Measurements from ENCODE around the gene ASB4. TPM values are rescaled to one million over a fixed set of nuclear protein-coding genes. Genes with fewer than 3 reads are reported as not detected.

The ASB4 gene
- total RNA-seq, 2 donors from 2014 or later: not detected

DNA sequence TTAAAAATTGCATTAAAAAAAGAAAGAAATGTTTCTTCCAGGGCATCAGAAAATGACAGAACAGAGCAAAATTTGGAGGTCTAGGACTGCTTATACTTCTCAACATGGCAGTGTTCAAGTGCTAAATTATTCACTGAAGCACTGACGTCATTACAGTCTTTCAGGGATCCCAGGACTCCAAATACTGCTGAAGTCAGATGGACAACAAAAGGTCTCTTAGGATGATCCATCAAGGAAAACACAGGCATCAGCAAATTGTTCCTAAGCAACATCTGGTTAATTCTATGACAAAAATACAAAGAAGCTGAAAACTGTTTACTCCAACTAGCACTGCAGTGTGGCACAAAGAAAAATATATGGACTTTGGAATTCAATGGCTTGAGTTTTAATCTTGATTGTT is 58.4 kb downstream of the ASB4 start:
- ATAC-seq (no peak), DNase-seq (no peak)
- WGBS, 2 donors: 33 to 68% methylated on average over 1 of the region's 1 CpG
- intact Hi-C loops (cut with DNase I): no loop called here
- Histone ChIP-seq H3K27ac (no peak overlapping the region), H3K4me1 (peaks cover 43% of the 10 kb centered on the region), H3K9me3 (no peaks in the 10 kb centered on the region), H3K4me3 (no peak overlapping the region), H3K36me3 (replicated peaks in 1 of 2; ENCODE audit: insufficient read depth in 1 of 2, low read depth in 2 of 2) (no peaks in the 10 kb centered on the region), H3K27me3 (no peaks in the 10 kb centered on the region)
- TF ChIP-seq POLR2A (IDR thresholded peaks at IDR 0.05): no peak
- TF ChIP-seq, protein P1, sequence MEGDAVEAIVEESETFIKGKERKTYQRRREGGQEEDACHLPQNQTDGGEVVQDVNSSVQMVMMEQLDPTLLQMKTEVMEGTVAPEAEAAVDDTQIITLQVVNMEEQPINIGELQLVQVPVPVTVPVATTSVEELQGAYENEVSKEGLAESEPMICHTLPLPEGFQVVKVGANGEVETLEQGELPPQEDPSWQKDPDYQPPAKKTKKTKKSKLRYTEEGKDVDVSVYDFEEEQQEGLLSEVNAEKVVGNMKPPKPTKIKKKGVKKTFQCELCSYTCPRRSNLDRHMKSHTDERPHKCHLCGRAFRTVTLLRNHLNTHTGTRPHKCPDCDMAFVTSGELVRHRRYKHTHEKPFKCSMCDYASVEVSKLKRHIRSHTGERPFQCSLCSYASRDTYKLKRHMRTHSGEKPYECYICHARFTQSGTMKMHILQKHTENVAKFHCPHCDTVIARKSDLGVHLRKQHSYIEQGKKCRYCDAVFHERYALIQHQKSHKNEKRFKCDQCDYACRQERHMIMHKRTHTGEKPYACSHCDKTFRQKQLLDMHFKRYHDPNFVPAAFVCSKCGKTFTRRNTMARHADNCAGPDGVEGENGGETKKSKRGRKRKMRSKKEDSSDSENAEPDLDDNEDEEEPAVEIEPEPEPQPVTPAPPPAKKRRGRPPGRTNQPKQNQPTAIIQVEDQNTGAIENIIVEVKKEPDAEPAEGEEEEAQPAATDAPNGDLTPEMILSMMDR (IDR thresholded peaks at IDR 0.05): no peak

DNA sequence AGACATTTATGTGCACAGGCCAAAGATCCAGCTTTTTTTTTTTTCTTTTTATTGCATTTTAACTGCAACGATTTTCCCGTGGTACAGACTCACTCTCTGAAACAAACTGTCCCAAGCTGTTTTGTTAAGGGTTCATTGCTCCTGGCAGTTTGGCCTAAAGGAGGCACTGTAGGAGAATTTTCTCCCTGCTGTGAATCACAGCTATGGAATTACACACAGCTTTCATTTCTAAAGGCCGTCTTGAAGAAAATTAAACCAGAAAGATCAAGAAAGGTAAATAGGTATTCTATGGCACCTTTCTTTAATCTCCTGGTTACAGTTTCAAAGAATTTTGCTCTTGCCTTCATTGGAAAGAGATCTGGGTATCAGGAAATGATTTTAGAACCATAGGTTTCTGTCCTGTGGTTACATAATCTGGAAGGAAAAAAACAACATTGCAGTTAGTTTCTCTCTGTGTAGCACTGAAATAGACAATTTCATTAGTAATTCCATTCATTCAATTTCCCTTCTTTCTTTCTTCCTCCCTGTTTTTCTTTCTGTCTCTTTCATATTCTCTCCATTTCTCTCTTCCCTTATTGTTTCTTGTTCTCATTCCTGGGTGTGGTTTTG is 59.4 kb downstream of the ASB4 start:
- WGBS, 2 donors: 2 to 5% methylated on average over 3 of the region's 3 CpGs
- Histone ChIP-seq H3K4me3 (no peak overlapping the region), H3K9me3 (no peaks in the 10 kb centered on the region), H3K4me1 (peaks cover 52% of the 10 kb centered on the region), H3K27ac (peak overlapping the region; percentile 59 to 74 (median 69)), H3K36me3 (replicated peaks in 1 of 2; ENCODE audit: insufficient read depth in 1 of 2, low read depth in 2 of 2) (no peaks in the 10 kb centered on the region), H3K27me3 (no peaks in the 10 kb centered on the region)
- ATAC-seq (peak; percentile 79), DNase-seq (peak; percentile 66 to 75 (median 72))
- TF ChIP-seq, protein P1 (IDR thresholded peaks at IDR 0.05): peak; percentile 44 to 94 (median 88)
- no peak for TF ChIP-seq POLR2A (IDR thresholded peaks at IDR 0.05)
- intact Hi-C loops (cut with DNase I): no loop called here

DNA sequence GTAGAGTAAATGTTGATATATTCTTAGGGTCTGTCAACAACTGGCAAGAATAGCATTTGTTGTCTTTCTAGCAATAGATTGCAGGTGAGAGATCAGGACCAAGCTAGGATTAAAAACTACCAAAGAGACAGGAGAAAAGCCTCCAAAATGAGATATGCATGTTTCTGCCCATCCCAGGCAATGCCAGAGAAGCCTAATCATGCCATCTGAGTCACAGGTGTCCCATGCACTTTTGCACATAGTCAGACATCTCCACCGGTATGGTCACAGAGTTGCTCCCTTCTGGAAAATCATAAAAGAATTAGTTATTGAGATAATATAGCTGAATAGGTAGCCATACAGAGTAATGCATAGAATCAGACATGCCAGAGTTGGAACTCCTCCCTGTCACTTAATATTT is 59.9 kb downstream of the ASB4 start:
- peak overlapping the region; percentile 59 to 74 (median 69) for H3K27ac ChIP-seq
- intact Hi-C loops (cut with DNase I): no loop called here
- H3K27me3 ChIP-seq: no peaks in the 10 kb centered on the region
- H3K4me3 ChIP-seq: no peak overlapping the region
- no peaks in the 10 kb centered on the region for H3K9me3 ChIP-seq
- H3K36me3 ChIP-seq (replicated peaks in 1 of 2; ENCODE audit: insufficient read depth in 1 of 2, low read depth in 2 of 2): no peaks in the 10 kb centered on the region
- peaks cover 58% of the 10 kb centered on the region for H3K4me1 ChIP-seq
- DNase-seq (no peak), ATAC-seq (no peak)
- 84 to 94% methylated on average over 1 of the region's 1 CpG for WGBS, 2 donors
- no peak for TF ChIP-seq POLR2A (IDR thresholded peaks at IDR 0.05)
- TF ChIP-seq, protein P1 (IDR thresholded peaks at IDR 0.05): no peak

DNA sequence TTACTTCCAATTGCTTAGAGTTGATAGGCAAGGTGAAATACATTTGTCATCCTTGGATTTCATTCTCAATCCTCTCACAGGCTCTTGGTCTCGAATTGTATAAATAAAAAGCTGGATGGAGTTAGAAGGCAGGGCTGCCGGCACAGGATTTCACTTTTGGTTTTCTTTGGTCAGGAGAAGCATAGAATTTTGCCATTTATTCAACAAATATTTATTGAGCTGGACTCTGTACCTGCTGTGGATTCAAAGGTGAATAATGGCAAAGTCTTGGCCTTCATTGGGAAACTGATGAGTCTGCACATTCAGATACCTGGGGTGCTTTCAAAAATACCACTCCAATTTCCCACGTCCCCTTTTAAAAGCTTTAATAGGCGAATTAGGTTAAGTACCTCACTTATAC is 60.9 kb downstream of the ASB4 start:
- Histone ChIP-seq H3K27ac (peak overlapping the region; percentile 2 to 99 (median 34)), H3K36me3 (replicated peaks in 1 of 2; ENCODE audit: insufficient read depth in 1 of 2, low read depth in 2 of 2) (no peaks in the 10 kb centered on the region), H3K27me3 (no peaks in the 10 kb centered on the region), H3K4me1 (peaks cover 68% of the 10 kb centered on the region), H3K4me3 (no peak overlapping the region), H3K9me3 (no peaks in the 10 kb centered on the region)
- intact Hi-C loops (cut with DNase I): no loop called here
- no peak for TF ChIP-seq POLR2A (IDR thresholded peaks at IDR 0.05)
- TF ChIP-seq, protein P1 (IDR thresholded peaks at IDR 0.05): no peak
- no peak for ATAC-seq
- WGBS, 2 donors: 69 to 70% methylated on average over 4 of the region's 4 CpGs
- DNase-seq: no peak
